AG20443 (cell line): ENCODE results near the gene STARD3.
"Not testable (repeated sequence)": the region's sequence is repeated elsewhere in the genome, so short reads cannot be mapped to it uniquely, and the experiment has no call there.

Source experiments
- DNase-seq: peaks from one replicate; pipeline ENCODE4 v3.0.0; 2012; ENCODE audit warnings: low spot score, mixed read lengths

The STARD3 gene

DNA sequence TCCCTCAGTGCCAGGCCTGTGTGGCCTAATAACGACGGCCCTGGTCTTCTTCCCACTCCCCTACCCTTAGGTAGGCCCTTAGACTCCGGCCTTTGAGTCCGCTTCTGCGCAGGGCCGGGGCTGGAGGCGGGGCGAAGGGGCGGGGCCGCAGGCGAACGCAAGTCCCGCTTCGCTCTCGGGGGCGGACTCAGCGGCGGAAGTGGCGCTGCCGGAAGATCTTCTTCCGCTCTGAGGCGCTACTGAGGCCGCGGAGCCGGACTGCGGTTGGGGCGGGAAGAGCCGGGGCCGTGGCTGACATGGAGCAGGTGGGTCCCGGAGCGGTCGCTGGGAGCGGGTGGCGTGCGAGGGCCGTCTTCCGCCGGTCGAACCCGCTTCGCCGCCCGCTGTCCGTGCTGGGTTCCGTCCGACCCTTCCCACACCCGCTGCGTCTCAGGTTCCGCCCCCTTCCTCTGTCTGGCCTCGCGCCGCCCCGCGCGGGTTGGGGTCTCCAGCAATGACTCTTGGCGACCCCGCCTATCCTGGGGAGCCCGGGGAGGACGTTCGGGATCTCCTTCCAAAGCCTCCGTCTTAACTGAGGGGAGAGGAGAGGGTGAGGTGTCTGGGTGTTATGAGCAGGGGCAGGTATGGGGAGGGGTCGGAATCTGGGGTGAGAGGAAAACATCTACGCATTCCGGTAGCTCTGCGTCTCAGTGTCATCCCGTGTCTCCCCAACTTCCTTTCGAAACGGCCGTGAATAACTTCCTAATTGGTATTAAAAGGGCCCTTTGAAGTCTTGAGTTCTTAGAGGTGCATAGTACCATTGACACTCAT lies at the start of gene STARD3:
Gene STARD3 (plus strand): TSS at position 218 of the 810 bp plus-strand sequence. CDS start 16,388 bp downstream, outside the sequence.
- DNase-seq, result peak; percentile 98

DNA sequence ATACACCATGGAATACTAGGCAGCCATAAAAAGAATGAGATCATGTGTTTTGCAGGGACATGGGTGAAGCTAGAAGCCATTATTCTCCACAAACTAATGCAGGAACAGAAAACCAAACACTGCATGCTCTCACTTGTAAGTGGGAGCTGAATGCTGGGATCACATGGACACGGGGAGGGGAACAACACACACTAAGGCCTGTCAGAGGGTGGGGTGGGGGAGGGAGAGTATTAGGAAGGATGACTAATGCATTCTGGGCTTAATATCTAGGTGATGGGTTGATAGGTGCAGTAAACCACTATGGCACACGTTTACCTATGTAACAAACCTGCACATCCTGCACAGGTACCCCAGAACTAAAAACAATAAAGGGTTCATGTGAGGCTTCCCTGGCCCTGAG lies 46.8 kb upstream of the STARD3 start:
- DNase-seq, result not testable (repeated sequence)

DNA sequence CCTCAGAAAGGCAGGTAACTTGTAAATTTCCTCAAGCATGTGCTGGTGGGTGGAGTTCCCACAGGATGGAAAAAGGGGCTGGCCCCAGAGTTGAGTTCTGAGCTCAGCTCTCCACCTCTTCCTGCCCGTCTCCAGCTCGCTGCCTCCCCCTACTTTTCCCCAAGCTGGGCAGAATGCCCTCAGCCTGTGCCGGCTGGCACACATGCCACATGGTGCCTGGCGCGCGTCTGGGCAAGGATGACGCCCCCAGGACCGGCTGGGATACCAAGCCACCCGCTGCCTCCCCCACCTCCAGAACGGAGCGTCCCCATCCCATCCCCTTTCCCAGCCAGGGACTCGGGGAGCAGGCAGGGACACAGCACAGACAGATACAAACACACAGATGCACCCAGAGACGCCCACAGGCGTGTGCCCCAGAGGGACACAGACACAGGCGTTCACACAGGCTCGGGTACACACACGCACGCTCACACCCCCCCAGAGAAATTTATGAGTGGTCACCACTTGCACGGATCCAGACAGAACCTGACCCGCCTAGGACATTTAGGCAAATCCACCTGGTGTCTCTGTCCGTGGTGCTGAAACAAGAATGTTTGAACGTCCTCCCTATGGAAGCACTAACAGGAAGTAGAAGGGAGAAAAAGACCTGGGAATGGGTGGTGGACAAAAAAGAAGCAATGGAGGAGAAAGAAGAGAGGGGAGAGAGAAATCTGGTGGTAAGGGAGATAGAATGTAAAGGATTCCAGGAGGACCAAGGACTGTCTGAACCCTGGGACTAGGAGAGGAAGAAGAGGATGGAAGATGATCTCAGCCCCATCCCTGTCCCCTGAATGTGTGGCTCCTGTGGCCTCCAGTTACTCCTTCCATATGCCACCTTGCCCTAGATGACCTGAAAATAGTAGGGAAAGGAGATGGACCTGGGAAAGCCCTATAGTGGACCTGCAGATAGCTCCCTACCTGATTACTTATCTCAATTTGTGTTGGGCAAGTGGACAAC lies 44.7 kb upstream of the STARD3 start:
- peak; percentile 50 for DNase-seq

- no peak for DNase-seq
Observed at GRCh38 chr17:39593371-39593770, 43.6 kb upstream of the STARD3 start.

GRCh38 chr17:39595294-39595693 lies 41.6 kb upstream of the STARD3 start:
- no peak for DNase-seq

- no peak for DNase-seq
Observed at GRCh38 chr17:39595928-39596510, 40.9 kb upstream of the STARD3 start.

DNA sequence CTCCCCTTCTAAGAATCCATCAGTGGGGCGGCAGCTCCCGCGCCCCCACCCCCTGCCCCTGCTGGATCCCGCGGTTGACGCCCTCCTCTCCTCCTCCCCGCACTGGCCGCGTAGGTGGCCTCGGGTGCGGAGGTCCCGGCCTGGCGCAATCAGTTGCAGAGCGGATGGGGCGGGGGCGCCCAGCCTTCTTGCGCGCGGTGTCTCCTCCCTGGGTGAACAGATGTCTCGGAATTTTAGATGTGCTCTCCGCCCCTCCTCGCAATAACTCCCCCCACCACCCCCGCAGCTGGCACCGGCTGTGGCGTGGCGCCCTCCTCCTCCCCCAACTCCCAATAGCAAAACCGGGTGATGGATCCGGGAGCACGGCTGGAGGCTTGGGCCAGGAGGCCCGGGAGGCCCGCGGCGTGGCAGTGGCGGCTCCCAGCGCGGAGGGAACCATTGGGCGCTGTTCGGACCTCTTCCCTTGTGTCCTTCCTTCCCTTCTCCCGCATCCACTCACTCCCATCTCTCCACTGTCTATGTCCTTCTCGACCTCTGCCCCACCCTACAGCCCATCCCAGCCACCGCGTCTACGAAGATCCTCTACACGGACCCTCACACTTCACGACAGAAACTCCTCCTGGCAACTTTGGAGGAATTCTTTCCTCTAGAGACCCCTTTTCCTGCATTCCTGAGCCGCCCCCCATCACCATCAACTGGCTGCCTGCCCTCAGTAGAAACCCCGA lies 40.2 kb upstream of the STARD3 start:
- no peak for DNase-seq

DNA sequence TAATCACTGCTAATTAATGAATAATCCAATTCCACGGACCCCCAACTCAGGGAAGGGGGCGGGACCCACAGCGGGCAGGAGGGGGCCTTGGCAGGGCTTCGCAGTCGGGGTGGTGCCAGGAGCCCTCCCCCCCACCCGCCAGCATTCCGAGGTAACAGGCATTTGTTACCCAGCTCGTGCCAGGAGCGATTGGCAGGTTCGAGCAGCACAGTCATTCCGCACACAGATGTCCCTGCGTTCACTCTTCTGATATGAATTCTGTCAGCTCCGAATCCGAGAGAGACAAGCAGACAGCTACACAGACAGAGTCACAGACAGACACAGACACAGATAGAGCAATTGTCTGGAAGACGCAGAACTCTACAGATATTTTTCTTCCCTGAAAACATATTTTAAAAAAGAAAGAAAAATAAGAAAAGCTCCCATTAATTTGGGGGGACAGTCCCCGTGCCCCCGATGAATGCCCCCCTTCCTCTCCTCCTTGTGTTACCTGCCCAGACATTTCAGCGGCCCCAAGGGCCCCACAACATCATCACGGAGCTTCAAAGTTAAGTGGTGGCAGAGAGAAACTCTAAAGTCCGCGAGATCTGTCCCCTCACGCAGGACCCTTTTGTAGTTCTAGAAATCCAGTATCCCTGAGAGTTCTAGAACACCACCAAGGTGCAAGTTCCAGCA lies 39.4 kb upstream of the STARD3 start:
- DNase-seq, result no peak

- DNase-seq, result no peak
Observed at GRCh38 chr17:39598047-39598481, 38.9 kb upstream of the STARD3 start.

DNA sequence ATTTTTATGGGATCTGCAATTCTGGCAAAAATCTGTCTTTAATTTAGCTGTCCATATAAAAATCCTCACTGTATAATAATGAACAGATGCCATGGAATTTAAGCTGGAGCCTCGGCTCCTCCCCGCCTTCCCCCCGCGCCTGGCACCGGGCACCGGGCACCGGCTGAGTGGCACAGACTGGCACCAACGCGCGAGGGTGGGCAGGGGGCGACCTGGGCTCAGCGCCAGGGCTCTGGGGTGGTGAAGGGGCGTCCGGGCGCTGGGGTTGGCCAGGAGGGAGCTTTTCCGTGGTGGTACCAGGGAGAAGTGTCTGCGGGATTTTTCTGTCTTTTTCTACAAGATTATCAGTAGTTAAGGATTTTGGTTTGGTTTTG lies 38.3 kb upstream of the STARD3 start:
- no peak for DNase-seq

DNA sequence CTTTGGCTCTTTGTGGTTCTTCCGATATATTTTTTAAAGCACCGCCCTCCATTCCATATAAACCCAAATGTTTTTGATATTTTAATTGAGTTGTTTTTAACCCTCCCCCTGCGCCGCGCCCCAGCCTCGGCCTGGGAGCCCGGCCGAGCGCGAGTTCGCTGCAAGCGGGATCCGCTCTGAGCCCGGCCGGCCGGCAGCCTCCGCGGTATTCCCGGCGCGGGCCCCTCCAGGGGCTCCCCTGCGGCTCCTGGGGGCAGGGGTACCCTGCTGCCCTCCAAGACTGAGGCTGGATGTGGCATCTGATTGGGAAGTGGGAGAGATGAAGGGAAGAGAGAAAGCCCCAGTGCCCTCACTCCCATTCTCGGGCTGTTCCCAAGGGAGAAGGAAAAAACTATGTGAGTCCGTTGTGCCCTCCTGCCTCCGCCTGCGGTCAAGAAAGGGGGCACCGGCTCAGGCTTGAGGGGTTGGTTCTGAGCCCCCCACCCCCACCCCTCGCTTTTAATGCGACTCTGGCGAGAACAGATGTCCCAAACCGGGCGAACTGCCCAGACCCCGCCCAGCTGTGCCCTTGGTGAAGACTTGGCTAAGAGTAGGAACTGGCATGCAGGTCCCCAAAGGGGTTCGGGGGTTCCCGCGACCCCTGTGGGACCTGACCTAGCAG lies 37.8 kb upstream of the STARD3 start:
- DNase-seq, result no peak

GRCh38 chr17:39599665-39600231 lies 37.2 kb upstream of the STARD3 start:
- DNase-seq, result no peak

GRCh38 chr17:39600288-39600996 lies 36.5 kb upstream of the STARD3 start:
- no peak for DNase-seq

- DNase-seq, result no peak
Observed at GRCh38 chr17:39600997-39601597, 35.8 kb upstream of the STARD3 start.

DNA sequence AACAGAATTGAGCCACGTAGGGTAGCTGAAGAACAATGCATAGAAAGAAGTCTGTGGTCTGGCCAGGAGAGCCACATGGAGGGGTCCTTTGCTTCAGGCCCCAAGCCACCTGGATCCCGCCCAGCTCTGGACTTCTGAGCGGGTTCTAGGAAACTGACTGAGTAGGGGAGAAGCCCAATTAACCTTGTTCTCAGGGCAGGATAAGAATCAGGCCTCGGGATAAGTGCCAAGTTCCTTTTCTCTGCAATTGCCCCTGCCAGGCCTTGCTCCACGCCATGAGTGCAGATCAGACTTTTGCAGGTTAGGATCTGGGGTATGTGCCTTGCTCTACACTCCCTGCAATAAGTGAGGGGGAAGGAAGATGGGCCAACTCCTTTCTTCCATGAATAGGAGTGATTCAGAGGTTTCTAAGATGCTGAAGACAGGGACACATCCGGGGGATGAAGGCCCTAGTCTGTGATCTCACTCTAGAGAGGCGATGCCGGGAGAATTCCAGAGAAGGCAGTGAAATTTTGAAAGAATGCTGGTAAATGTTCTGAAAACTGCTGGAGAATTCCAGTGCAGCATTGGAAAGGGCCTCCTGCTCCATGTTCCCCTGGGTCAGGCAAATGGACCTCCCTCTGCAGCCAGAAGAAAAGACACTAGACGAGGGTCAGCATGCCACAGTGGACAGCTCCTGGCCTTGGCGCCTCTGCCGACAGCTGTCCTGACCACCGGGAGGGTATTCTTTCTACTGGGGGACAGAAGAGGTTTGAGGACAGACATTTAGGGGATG lies 35.0 kb upstream of the STARD3 start:
- no peak for DNase-seq

DNA sequence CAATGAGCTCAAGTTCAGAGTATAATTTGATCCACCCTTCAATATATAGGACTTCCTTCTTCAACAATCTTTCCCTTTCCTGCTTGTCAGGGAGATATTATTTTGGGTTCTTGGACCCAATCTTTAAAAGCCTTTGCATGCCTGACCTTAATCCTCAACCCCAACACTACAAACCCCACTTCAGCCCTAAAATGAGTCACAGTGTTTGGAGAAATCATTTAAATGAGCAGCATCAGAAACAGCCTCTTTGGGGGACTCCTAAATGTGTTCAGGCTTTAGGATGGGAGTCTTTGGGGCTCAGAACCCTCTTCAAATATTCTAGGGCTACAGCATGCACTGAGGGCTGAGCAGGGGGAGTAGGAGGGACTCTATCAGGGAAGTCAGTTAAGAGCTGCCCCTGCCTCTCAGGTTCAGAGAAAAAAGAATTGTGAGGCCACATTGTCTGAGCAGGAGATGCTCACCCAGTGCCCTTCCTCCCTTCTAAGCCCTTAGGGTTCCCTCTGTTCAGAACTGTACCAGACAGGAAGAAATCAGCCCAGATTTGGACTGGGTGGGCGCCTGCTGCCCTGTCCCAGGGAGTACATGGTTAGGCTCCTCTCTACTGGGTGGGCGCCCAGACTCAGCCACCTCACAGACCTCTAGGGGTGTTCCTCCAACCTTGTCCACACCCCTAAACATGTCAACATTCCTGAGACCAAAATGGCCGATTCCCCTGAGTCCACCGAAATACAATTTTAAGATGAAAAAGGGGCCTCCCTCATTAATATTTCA lies 34.2 kb upstream of the STARD3 start:
- DNase-seq, result no peak

GRCh38 chr17:39603304-39604016 lies 33.5 kb upstream of the STARD3 start:
- no peak for DNase-seq
